ENCODE data around the gene COBL.

GRCh38 chr7:51344406-51345138 is 28.0 kb upstream of the COBL start:
- TF ChIP-seq, protein P1, sequence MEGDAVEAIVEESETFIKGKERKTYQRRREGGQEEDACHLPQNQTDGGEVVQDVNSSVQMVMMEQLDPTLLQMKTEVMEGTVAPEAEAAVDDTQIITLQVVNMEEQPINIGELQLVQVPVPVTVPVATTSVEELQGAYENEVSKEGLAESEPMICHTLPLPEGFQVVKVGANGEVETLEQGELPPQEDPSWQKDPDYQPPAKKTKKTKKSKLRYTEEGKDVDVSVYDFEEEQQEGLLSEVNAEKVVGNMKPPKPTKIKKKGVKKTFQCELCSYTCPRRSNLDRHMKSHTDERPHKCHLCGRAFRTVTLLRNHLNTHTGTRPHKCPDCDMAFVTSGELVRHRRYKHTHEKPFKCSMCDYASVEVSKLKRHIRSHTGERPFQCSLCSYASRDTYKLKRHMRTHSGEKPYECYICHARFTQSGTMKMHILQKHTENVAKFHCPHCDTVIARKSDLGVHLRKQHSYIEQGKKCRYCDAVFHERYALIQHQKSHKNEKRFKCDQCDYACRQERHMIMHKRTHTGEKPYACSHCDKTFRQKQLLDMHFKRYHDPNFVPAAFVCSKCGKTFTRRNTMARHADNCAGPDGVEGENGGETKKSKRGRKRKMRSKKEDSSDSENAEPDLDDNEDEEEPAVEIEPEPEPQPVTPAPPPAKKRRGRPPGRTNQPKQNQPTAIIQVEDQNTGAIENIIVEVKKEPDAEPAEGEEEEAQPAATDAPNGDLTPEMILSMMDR (IDR thresholded peaks at IDR 0.05): no peak
- no peak for TF ChIP-seq EP300 (IDR thresholded peaks at IDR 0.05; ENCODE audit: low read depth)

Data from transverse colon (tissue), 3 donors.